ENCODE measurements around the gene LAMA1. TPM values are rescaled to one million over a fixed set of nuclear protein-coding genes. Genes with fewer than 3 reads are reported as not detected.
A peak's percentile ranks its signal among the peaks of the same experiment; 100 is the strongest.

Gene LAMA1
- total RNA-seq, 1 donor: 20.7 TPM

DNA sequence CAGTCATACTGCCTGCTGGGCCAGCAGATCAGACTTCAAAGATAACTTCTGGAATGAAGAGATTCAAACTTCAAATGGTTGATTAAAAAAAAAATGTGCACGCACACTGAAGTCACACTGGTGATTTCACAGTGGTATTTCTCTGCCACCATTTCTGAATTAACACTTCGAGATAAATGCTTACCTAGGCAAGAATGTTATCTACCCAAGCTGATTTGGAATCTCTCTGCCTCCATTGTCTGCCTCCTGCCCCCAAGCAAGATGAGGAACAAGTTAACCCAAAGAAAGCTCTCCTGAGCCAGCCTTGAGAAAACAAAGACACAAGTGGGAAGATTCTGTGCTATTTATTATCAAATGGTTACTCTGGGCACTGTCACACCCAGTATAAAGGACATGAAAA is 6.5 kb downstream of the LAMA1 start:
- TF ChIP-seq, protein P1, sequence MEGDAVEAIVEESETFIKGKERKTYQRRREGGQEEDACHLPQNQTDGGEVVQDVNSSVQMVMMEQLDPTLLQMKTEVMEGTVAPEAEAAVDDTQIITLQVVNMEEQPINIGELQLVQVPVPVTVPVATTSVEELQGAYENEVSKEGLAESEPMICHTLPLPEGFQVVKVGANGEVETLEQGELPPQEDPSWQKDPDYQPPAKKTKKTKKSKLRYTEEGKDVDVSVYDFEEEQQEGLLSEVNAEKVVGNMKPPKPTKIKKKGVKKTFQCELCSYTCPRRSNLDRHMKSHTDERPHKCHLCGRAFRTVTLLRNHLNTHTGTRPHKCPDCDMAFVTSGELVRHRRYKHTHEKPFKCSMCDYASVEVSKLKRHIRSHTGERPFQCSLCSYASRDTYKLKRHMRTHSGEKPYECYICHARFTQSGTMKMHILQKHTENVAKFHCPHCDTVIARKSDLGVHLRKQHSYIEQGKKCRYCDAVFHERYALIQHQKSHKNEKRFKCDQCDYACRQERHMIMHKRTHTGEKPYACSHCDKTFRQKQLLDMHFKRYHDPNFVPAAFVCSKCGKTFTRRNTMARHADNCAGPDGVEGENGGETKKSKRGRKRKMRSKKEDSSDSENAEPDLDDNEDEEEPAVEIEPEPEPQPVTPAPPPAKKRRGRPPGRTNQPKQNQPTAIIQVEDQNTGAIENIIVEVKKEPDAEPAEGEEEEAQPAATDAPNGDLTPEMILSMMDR (IDR thresholded peaks at IDR 0.05; ENCODE audit: insufficient read depth, low read depth, low read length): no peak
- H3K4me3 ChIP-seq (ENCODE audit: low read depth, low read length): no peak overlapping the region
- DNase-seq (ENCODE audit: low read depth): no peak

DNA sequence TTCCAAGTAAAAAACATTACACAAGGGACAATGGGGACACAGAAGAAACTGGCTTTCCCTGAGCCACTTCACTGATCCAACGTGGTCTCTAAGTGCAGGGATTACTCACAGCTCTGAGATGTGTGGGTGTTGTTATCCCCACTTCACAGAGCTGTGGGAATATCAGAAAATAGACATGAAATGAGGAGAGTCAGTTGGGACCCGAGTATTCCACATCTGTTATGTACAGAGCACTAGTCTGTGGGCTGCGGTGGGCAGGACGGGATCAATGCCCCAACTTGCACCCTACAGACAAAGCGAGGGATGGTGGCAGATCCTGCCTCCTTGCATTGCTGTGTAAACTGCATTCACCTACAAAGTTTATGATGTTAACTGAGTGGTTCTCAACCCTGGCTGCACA is 11.7 kb downstream of the LAMA1 start:
- no peak overlapping the region for H3K4me3 ChIP-seq (ENCODE audit: low read depth, low read length)
- TF ChIP-seq, protein P1 (IDR thresholded peaks at IDR 0.05; ENCODE audit: insufficient read depth, low read depth, low read length): no peak
- DNase-seq (ENCODE audit: low read depth): no peak

DNA sequence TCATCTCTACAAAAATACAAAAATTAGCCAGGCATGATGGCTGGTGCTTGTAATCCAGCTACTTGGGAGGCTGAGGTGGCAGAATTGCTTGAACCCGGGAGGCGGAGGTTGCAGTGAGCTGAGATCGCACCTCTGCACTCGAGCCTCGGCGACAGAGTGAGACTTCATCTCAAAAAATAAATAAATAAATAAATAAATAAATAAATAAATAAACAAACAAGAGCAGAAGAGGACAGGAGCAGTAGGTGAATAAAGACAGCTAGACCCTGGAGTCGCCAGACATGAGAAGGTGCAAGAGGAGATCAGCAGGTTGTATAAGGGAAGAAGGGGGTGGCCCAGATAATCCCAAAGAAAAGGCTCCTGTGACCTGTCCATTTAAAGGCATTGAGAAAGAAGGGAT is 12.3 kb downstream of the LAMA1 start:
- no peak overlapping the region for H3K4me3 ChIP-seq (ENCODE audit: low read depth, low read length)
- TF ChIP-seq, protein P1 (IDR thresholded peaks at IDR 0.05; ENCODE audit: insufficient read depth, low read depth, low read length): no peak
- DNase-seq (ENCODE audit: low read depth): no peak

DNA sequence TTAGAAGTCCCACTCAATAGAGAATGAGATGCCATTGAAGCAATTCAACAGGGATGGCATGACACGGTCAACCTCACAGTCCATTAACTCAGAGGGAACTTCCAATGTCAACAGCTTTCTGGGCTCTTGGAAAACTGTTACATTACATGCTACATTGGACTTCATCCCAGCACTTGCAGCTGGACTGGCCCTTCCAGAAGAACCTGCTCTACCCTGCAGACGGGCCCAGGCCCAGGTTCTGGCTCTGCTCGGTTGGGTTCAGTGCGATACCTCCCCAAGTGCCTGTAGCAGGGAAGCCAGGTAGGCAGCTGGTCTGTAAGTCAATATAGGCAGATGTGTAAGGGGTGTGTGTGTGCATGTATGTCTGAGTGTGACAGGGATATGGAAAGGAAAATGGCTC is 12.9 kb downstream of the LAMA1 start:
- no peak for DNase-seq (ENCODE audit: low read depth)
- no peak overlapping the region for H3K4me3 ChIP-seq (ENCODE audit: low read depth, low read length)
- TF ChIP-seq, protein P1 (IDR thresholded peaks at IDR 0.05; ENCODE audit: insufficient read depth, low read depth, low read length): no peak

DNA sequence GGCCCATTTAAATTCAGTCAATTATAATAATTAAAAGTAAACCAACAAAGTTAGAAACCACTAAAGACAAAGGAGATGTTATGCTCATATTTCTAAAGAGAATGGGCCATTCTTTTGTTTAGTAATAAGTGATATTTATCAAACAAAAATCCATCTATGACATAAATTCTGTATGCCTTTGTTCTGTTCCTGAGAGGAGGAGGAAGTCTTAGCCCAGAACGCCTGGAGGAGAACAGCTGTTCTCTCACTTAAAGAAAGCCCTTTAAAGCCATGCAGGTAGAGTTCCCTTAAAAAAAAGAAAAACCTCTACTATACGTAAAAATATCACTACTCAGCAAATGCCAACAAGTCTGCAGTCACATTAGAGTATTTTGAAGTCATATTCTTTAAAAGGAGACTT is 15.5 kb downstream of the LAMA1 start:
- no peak overlapping the region for H3K4me3 ChIP-seq (ENCODE audit: low read depth, low read length)
- DNase-seq (ENCODE audit: low read depth): no peak
- TF ChIP-seq, protein P1 (IDR thresholded peaks at IDR 0.05; ENCODE audit: insufficient read depth, low read depth, low read length): no peak

DNA sequence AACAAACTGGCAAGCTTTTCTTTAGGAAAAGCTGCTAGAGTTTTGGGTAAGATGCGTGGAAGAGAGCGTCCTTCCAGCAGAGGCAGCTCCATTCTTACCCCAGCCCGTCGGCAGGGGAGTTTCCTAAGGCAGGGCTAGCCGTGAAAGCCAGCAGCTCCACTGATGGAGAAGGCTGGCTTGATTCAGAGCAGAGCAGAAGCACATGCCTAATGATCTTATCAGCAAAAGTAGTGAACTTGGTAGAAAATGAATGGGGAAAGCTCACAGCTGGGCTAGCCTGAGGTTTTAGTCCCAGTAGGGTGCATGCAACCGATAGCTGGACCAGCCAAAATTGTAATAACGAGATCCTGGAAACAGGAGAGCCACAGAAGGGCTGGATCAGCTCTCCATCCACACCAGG is 20.8 kb downstream of the LAMA1 start:
- no peak overlapping the region for H3K4me3 ChIP-seq (ENCODE audit: low read depth, low read length)
- DNase-seq (ENCODE audit: low read depth): peak; percentile 4
- TF ChIP-seq, protein P1 (IDR thresholded peaks at IDR 0.05; ENCODE audit: insufficient read depth, low read depth, low read length): no peak

DNA sequence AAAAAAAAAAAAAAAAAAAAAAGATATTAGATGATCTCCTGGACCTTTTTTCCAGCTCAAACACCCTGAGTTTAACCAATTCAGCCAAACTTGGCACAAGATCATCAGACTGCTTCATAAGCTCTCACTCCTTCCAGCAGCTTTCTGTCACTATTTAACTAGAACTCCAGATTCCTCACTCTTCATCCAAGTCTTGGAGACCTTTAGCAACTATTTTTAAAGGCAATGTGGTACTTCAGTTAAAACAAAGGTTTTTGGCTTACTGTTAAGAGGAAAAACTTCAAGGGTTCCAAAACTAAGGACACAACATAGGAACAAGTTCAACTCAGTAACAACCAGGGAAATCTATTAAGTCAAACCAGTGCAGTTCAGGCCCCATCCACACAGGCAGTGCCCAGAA is 23.2 kb downstream of the LAMA1 start:
- TF ChIP-seq, protein P1 (IDR thresholded peaks at IDR 0.05; ENCODE audit: insufficient read depth, low read depth, low read length): no peak
- H3K4me3 ChIP-seq (ENCODE audit: low read depth, low read length): no peak overlapping the region
- no peak for DNase-seq (ENCODE audit: low read depth)

Data from fibroblast of villous mesenchyme (primary cell).